Gastroesophageal sphincter (tissue), 4 donors: ENCODE data around the gene METTL4. TPM values are rescaled to one million over a fixed set of nuclear protein-coding genes. Genes with fewer than 3 reads are reported as not detected.

Source experiments
- ATAC-seq: fragments of 150-250 bp; one replicate; pipeline ENCODE4 v1.9.1; 2016; ENCODE audit warnings: mild to moderate bottlenecking, moderate library complexity
- H3K27ac ChIP-seq, 4 donors: fragments of 200-600 bp; sonication (generic) in 3 of 4; 1 replicate in 3 of 4; 2 replicates in 1 of 4; pipeline ENCODE4 v1.5.1; 2016 to 2019
- H3K27me3 ChIP-seq: fragments of 200-600 bp; sonication (generic); one replicate; pipeline ENCODE4 v1.5.1; 2019
- H3K36me3 ChIP-seq, 2 donors: fragments of 200-600 bp; sonication (generic); one replicate each; pipeline ENCODE4 v1.5.1; 2019; ENCODE audit warnings: control low read depth in 1 of 2
- H3K4me1 ChIP-seq, 3 donors: fragments of 200-600 bp; sonication (generic); 1 replicate in 2 of 3; 2 replicates in 1 of 3; pipeline ENCODE4 v1.5.1; 2016 to 2019; ENCODE audit warnings: control low read depth in 2 of 3
- H3K4me3 ChIP-seq, 2 donors: fragments of 200-600 bp; sonication (generic); one replicate each; pipeline ENCODE4 v1.5.1; 2019; ENCODE audit warnings: mild to moderate bottlenecking in 1 of 2, moderate library complexity in 1 of 2
- H3K9me3 ChIP-seq, 3 donors: fragments of 200-600 bp; sonication (generic); one replicate each; pipeline ENCODE4 v1.5.1; 2017 to 2019; ENCODE audit warnings: control low read depth in 2 of 3
- EP300 ChIP-seq: sonication (generic); formaldehyde crosslinking; IDR thresholded peaks from one replicate; pipeline ENCODE4 v1.6.1; 2017; ENCODE audit warnings: antibody characterized with exemption, mild to moderate bottlenecking
- POLR2A ChIP-seq, 2 donors: fragments of 450-650 bp; IDR thresholded peaks; one replicate each; pipeline ENCODE4 v1.6.1; 2017; ENCODE audit warnings: antibody characterized with exemption in 2 of 2, mild to moderate bottlenecking in 2 of 2, moderate library complexity in 1 of 2
- POLR2AphosphoS5 ChIP-seq: sonication (generic); formaldehyde crosslinking; IDR thresholded peaks from one replicate; pipeline ENCODE4 v1.6.1; 2017; ENCODE audit warnings: antibody characterized with exemption
- WGBS, 2 donors: methylation state at CpG; one replicate each; pipeline ENCODE4 v1.1.5; 2018; ENCODE audit warnings: low coverage in 1 of 2; 5-methylcytosine and 5-hydroxymethylcytosine counted together
- total RNA-seq, 4 donors: library from RNA; depleted of rRNA; stranded (reverse); fragments of >200 nt; gene quantifications; one replicate each; pipeline ENCODE4 v1.1.0, GENCODE V29; 2016
- TF ChIP-seq, protein P1 (sequence below), 4 experiments: fragments of 200-600 bp in 2 of 4; fragments of 450-650 bp in 2 of 4; sonication (generic) in 1 of 4; IDR thresholded peaks; one replicate each; pipeline ENCODE4 v1.5.1; 2017 to 2019; ENCODE audit warnings: antibody characterized with exemption in 4 of 4, mild to moderate bottlenecking in 2 of 4, moderate library complexity in 2 of 4

Gene METTL4
- total RNA-seq, 4 donors from 2014 or later: 4.2 to 9.5 (median 5.4) TPM

- Histone ChIP-seq H3K36me3 (no peaks in the 10 kb centered on the region), H3K27ac (no peak overlapping the region), H3K4me1 (peaks cover 0 to 26% (median 13%) of the 10 kb centered on the region in 3 donors), H3K27me3 (peaks cover 5% of the 10 kb centered on the region), H3K4me3 (no peak overlapping the region), H3K9me3 (no peaks in the 10 kb centered on the region)
- WGBS, 2 donors: 0 to 6% methylated on average over 1 of the region's 1 CpG
- TF ChIP-seq POLR2AphosphoS5 (no peak), EP300 (no peak), POLR2A (IDR thresholded peaks at IDR 0.05) (no peak)
- TF ChIP-seq, protein P1, sequence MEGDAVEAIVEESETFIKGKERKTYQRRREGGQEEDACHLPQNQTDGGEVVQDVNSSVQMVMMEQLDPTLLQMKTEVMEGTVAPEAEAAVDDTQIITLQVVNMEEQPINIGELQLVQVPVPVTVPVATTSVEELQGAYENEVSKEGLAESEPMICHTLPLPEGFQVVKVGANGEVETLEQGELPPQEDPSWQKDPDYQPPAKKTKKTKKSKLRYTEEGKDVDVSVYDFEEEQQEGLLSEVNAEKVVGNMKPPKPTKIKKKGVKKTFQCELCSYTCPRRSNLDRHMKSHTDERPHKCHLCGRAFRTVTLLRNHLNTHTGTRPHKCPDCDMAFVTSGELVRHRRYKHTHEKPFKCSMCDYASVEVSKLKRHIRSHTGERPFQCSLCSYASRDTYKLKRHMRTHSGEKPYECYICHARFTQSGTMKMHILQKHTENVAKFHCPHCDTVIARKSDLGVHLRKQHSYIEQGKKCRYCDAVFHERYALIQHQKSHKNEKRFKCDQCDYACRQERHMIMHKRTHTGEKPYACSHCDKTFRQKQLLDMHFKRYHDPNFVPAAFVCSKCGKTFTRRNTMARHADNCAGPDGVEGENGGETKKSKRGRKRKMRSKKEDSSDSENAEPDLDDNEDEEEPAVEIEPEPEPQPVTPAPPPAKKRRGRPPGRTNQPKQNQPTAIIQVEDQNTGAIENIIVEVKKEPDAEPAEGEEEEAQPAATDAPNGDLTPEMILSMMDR (IDR thresholded peaks at IDR 0.05): no peak
- ATAC-seq: no peak
Measured at GRCh38 chr18:2572171-2572569, 865 bp upstream of the METTL4 start.

DNA sequence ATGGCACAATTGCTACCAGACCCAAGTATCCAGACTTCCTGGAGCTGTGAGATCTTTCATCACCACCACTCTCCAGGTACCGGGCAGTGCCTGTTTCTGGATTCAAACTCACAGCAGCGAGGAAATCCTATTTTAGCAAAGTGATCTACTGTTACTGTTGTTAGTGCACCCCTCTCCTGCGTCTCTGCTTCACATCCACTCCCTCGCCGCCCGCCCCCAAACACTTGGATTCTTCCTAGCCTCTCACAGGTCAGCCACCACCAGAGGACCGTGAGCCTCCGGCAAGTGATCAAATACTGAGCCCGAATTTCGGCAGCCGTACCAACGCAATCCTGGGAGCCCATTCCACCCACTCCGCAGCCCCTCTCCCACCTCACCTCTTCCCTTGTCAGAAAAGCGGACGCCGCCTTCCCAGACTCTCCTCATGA, 519 bp downstream of the METTL4 start:
- Histone ChIP-seq H3K27me3 (peaks cover 5% of the 10 kb centered on the region), H3K9me3 (no peaks in the 10 kb centered on the region), H3K4me1 (peaks cover 0 to 26% (median 13%) of the 10 kb centered on the region in 3 donors), H3K27ac (peak overlapping the region; percentile 93 to 96 (median 96)), H3K36me3 (peaks cover 0 to under 1% of the 10 kb centered on the region in 2 donors), H3K4me3 (peak overlapping the region; percentile 67 to 94)
- peak; percentile 87 for ATAC-seq
- TF ChIP-seq EP300: no peak
- no peak for TF ChIP-seq POLR2A (IDR thresholded peaks at IDR 0.05)
- TF ChIP-seq, protein P1 (IDR thresholded peaks at IDR 0.05): peak in 1 of 4 experiments; percentile 26
- TF ChIP-seq POLR2AphosphoS5: no peak
- 0% methylated on average over 7 to 16 of the region's 16 CpGs for WGBS, 2 donors

DNA sequence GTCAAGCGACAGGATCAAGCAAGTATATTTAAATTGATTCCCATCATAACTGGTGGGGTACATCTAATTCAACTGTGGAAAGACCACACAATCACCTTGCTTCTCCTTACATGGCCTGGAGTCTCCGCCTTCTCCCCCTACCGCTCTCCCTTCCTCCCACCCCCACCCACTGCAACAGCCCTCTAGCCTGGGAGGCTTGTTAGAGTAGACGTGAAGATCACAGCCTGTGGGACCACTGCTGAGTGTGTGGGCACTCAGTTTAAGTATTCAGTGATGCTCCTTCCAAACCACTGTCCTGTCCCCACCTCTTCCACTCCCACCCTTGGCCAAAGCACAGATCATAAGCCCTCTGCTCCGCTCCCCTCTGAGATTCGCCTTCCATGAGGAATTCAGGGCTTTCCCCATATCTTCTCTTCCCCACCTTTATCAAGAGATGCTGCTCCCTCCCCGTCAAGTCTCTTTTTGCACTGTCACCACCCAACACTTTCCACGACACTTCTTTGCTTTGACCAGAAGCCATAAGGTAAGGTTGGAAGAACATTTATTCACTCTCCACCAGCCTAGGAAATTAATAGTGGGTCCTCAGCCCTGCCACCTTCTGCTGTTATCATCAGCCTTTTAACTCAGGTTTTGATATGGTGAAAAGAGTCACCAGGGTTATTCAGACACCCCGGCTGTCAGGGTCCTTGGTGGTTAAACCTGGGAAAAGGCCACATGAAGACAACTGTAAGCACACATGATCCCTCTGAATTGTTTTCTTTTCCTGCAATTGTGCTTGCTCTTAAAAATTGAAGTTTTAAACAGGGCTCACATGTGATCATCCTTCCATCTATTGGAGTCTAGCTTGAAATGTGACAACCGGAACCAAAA, 1.7 kb downstream of the METTL4 start:
- ATAC-seq: no peak
- TF ChIP-seq EP300 (no peak), POLR2A (IDR thresholded peaks at IDR 0.05) (no peak), POLR2AphosphoS5 (no peak)
- TF ChIP-seq, protein P1 (IDR thresholded peaks at IDR 0.05): no peak
- Histone ChIP-seq H3K36me3 (peaks cover 0 to 9% of the 10 kb centered on the region in 2 donors), H3K27me3 (no peaks in the 10 kb centered on the region), H3K4me1 (peaks cover 0 to 26% (median 13%) of the 10 kb centered on the region in 3 donors), H3K27ac (no peak overlapping the region), H3K4me3 (peak overlapping the region in 1 of 2 donors; percentile 67), H3K9me3 (no peaks in the 10 kb centered on the region)
- WGBS, 2 donors: 77 to 86% methylated on average over 8 to 9 of the region's 10 CpGs

DNA sequence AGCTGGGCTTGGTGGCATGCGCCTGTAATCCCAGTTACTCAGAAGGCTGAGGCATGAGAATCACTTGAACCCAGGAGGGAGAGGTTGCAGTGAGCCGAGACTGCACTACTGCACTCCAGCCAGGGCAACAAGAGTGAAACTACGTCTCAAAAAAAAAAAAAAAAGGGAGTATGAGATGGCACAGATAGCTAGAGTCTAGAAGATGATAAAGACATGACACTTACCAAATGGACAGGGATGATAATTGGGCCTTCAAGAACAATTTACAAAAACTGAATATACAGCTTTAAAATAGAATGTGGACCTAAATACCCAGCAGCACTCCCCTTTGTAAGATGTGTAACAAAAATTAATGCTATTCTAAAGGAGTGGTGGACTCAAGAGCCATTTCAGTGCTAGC, 2.7 kb downstream of the METTL4 start:
- Histone ChIP-seq H3K4me1 (peaks cover 0 to 26% (median 13%) of the 10 kb centered on the region in 3 donors), H3K9me3 (no peaks in the 10 kb centered on the region), H3K36me3 (peaks cover 0 to 16% of the 10 kb centered on the region in 2 donors), H3K27ac (no peak overlapping the region), H3K4me3 (no peak overlapping the region), H3K27me3 (no peaks in the 10 kb centered on the region)
- TF ChIP-seq, protein P1 (IDR thresholded peaks at IDR 0.05): no peak
- no peak for TF ChIP-seq POLR2AphosphoS5
- no peak for TF ChIP-seq EP300
- no peak for TF ChIP-seq POLR2A (IDR thresholded peaks at IDR 0.05)
- 94 to 100% methylated on average over 1 to 3 of the region's 3 CpGs for WGBS, 2 donors
- no peak for ATAC-seq
